GM13976 (cell line): ENCODE measurements around the gene HTATIP2.
A peak's percentile ranks its signal among the peaks of the same experiment; 100 is the strongest.

Experiments
- DNase-seq: peaks from one replicate; pipeline ENCODE4 v3.0.0; 2012; ENCODE audit warnings: low spot score
- in situ Hi-C: fragments of 300-500 bp; cut with MboI; formaldehyde crosslinking; loops from one replicate; pipeline ENCODE4 v1.12.0; 2022; ENCODE audit warnings: low sequenced_read_pairs, mixed read lengths, inconsistent platforms; ENCODE audit not compliant: unreplicated experiment
- TF ChIP-seq, protein P1 (sequence below): IDR thresholded peaks from 2 replicates; pipeline ENCODE4 v1.5.1; 2012; ENCODE audit warnings: borderline replicate concordance, mild to moderate bottlenecking; ENCODE audit not compliant: insufficient read depth; ENCODE audit errors: extremely low read depth, missing control alignments, control extremely low read depth

The HTATIP2 gene

DNA sequence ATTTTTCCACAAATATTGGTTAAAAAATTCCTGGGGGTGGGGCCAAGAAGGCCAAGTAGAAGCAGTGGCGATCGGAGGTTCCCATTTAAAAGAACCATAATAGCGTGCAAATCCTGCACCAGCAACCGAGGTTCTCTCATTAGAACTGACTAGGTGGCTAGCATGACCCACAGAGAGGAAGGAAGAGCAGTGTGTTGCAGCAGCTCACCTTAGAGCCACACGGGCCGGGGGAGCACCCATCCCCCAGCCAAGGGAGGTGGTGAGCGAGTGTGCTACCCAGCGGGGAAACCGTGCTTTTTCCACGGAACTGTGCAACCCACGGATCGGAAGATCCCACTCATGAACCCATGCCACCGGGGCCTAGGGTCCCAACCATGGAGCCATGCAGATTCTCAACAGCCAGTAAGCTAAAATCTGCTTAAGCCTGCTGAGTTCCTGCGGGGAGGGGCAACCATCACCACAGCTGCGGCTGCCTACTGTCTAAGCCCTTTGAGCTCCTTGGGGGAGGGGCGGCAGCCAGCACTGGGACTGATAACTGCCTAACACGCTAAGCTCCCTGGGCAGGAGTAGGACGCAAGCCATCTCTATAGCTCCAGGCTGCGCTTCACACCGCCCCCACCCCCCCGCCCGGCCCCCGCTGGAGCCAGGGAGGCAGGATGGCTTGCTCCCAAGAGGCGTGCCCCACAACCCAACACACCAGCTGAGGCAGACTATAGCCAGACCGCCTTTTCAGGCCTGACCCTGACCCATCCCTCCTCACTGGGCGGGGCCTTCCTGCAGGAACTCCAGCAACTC, 21.0 kb upstream of the HTATIP2 start:
- TF ChIP-seq, protein P1, sequence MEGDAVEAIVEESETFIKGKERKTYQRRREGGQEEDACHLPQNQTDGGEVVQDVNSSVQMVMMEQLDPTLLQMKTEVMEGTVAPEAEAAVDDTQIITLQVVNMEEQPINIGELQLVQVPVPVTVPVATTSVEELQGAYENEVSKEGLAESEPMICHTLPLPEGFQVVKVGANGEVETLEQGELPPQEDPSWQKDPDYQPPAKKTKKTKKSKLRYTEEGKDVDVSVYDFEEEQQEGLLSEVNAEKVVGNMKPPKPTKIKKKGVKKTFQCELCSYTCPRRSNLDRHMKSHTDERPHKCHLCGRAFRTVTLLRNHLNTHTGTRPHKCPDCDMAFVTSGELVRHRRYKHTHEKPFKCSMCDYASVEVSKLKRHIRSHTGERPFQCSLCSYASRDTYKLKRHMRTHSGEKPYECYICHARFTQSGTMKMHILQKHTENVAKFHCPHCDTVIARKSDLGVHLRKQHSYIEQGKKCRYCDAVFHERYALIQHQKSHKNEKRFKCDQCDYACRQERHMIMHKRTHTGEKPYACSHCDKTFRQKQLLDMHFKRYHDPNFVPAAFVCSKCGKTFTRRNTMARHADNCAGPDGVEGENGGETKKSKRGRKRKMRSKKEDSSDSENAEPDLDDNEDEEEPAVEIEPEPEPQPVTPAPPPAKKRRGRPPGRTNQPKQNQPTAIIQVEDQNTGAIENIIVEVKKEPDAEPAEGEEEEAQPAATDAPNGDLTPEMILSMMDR, result no peak
- in situ Hi-C loops, result loop anchor here (10.0 kb wide), 1 partner anchor 218 kb away; no protein-coding TSS in a partner anchor
- DNase-seq, result no peak

DNA sequence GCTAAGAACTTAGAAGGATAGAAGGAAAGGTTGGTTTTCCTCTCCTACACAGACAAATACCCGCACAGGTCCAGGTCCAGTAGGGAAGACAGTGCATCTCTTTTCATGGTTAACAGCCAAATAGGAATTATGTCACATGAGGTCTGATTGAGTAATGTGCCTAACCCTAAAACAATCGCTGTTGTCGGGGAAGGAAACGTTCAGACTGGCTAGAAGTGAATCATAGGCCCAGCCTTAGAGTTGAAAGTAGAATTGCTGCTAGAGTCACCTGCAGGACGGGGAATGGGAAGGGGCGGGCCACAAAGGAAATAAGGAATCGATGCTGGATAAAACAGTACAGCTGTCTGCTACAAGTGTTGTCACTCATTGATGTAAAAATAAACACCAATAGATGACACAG, 12.4 kb upstream of the HTATIP2 start:
- TF ChIP-seq, protein P1, result no peak
- no peak for DNase-seq
- in situ Hi-C loops, result no loop called here

DNA sequence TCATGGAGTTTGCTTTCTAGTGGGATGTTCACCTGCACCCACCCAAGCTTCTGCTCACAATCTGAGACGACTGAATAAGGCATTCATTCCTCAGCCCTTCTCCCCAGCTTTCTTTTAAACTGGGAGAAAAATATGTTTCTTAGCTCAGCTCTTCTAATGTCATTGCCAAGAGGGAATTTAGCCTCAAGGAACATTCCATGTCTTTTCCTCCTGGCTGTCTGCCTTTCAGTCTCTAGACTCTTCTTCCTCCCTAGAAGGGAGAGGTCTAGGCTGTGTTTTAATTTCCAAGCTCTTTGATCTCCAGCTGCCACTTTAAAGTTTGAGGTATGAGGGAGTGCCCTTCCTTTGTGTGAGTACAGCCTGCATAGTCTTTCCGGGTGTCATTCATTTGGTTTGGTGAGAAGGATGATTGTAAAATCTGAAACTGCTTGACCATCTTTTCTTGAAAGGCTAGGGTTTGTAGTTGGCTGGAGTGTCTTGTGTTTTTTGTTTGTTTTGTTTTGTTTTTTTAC, 11.7 kb upstream of the HTATIP2 start:
- DNase-seq, result no peak
- in situ Hi-C loops, result no loop called here
- TF ChIP-seq, protein P1, result no peak

DNA sequence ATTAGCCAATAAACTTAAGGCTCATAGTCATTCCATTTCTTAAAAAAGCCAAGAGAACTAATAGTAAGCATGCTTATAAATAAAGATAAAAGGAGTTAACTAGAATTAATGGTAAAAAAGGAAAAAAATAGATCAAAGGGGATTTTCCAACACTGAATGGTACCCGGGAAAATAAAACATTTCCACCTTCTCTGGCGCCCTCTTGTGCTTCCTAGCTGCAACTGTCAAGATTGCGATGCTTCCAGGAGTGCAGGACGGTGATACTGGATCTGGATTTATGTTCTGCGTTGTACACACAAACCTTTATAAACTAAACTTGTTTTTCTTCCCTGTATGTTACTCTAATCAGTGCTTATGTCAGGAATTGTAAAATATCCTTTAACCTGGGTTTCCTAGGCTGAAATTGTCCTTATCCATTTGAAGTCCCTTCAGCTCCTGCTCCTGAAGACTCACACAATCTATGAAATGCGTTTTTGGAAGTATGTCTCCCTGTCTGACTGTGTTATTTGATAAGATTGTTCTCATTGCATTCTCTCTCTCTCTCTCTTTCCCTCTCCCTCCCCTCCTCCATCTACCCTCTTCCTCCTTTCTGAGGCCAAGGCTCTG, 9.6 kb upstream of the HTATIP2 start:
- TF ChIP-seq, protein P1, result peak; percentile 87
- in situ Hi-C loops, result no loop called here
- DNase-seq, result peak; percentile 35

DNA sequence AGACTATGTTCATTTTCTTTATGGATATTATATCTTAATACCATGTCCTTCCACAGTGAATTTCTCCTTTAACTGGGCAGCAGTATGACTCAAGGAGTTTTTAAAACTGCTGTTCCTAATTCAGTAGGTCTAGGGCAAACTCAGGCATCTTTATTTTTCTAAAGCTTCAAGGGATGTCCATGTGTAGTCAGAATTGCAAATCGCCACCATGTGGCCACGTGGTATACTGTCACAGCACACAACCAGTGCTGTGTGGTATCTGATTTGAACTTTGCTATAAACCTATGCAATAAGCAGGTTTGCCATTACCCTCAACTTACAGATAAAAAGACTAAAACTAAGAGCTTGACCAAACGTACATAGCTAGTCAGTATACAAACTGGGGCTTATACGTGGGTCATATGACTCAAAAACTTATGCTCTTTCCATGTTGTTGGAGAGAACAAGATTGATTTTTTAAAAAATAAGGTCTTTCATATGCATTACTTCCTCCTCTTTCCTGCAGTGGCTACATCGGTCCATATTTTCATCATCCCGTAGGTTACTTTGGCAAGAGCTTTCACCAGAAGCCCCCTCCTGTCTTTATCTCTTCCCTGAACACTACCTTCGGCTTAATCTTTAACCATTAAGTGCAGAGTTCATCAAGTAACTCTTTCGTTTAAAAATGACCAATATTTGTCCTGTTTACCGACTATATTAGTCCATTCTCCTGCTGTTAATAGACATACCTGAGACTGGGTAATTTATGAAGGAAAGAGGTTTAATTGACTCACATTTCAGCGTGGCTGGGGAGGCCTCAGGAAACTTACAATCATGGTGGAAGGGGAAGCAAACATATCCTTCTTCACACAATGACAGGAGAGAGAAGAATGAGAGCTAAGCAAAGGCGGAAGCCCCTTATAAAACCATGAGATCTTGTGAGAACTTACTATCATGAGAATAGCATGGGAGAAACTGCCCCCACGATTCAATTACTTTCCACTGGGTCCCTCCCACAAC, 8.0 kb upstream of the HTATIP2 start:
- TF ChIP-seq, protein P1, result peak; percentile 20
- in situ Hi-C loops, result no loop called here
- no peak for DNase-seq

DNA sequence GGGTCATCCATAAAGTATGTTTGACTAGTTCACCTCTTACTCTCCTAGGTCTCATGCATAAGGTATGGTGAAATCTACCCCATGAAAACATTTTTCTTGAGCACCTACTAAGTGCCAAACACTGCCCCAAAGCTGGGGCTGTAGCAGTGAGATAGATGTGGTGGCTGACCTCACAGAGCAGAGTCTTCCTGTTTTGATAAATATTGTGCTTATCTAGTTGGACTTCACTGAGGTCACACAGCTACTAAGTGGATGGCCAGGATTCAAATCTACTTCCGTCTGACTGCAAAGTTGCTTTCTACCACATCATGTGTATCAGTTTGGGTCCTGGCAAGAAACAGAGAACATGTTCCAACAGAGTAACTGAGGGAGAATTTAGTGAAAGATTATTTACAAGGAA, 6.4 kb upstream of the HTATIP2 start:
- no peak for DNase-seq
- TF ChIP-seq, protein P1, result no peak
- in situ Hi-C loops, result no loop called here
